Placental pericyte (primary cell): ENCODE results near the gene EHBP1L1. TPM values are rescaled to one million over a fixed set of nuclear protein-coding genes. Genes with fewer than 3 reads are reported as not detected.

ENCODE experiments used
- small RNA-seq: library from RNA; depleted of rRNA; stranded (forward); fragments of <200 nt; gene quantifications from one replicate; pipeline ENCODE3, GENCODE V24; 2012; ENCODE audit warnings: low replicate concordance
- total RNA-seq: library from RNA; depleted of rRNA; stranded (reverse); fragments of >200 nt; gene quantifications from 2 replicates; pipeline ENCODE4 v1.2.3, GENCODE V29; 2012

Gene EHBP1L1
- 48.8 and 79.2 TPM in 2 replicates for total RNA-seq

DNA sequence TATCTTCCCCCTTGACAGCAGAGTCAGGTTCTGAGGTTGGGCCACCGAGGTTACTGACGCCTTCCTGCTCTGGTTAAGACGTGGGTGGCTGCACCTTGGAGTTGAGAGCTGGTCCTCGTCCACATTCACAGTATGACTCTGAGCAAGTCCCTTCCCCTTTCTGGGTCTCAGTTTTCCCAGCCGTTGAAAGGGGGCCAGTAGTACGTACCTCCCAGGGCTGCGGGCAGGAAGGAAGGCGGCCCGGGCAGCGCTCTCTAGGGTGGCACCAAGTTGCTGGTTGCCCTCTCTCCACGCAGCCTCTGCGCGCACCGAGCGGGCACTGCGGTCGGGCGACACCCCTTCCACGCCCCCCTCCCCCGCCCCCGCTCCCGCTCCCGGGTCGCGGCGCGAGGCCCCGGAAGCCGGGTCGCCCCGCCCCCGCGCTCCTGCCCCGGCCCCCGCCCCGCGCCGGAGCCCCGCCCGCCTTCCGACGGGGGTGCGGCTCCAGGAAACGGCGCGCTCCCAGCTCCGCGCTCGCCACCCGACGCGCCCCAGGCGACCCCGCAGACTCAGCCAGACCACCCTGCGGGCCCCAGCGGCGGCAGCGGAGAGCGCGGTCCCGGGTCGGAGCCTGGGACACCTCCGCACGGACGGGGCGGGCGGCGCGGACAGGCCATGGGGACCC is at the start of gene EHBP1L1:
TSS of gene EHBP1L1 (plus strand) at position 486 of the 664 bp plus-strand sequence. CDS start 250 bp downstream, outside the sequence.

DNA sequence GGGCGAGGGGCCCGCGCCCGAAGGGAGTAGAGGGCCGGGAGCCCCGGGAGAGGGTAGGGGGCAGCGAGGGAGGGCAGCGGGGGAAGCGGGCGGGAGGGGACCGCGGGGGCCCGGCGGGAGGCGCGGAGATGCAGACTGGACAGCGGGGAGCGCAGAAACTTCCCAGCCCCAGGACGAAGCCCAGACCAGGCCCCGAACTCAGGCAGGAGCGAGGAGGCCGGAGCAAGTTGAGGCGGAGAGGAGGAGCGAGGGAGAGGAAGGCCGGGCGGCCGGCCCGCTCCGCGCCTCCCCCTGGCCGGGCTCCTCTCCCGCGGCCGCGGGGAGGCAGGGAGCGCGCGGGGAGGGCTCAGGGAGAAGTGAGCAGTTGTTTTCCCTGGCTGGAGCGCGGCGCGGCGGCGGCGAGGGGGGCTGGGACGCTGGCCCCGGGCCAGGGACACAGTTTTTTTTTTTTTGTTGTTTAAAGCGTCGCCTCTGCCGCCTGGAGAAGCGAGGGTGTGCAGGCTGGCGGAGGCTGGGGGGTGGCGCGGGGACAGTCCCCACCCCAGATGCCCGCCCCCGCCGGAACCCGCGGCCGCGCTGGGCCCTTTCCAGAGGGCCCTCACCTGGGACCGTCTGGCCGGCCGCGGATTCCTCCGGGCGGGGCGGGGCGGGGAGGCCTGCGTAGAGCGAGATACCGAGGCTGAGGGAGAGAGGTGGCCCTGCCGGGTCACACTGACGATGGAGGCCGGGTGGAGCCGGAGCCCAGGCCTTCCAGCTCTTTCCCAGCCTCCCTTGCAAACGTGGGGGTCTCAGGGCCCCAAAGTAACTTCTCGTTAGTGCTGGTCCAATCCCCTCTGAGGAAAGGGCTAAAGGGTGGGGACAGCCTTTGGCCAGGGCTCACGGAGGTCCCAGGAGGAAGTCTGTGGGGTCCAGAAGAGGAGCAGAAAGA is 17.6 kb upstream of the EHBP1L1 start, which contains the start of gene LTBP3:
TSS of gene LTBP3 (minus strand) at position 358 of the 928 bp plus-strand sequence. CDS start 400 bp downstream, outside the sequence.

GRCh38 chr11:65569973-65570918 is 5.6 kb upstream of the EHBP1L1 start, which contains the start of gene ZNRD2:
TSS of gene ZNRD2 (plus strand) at chr11:65570477. CDS start at chr11:65570492, 15 bp downstream.

DNA sequence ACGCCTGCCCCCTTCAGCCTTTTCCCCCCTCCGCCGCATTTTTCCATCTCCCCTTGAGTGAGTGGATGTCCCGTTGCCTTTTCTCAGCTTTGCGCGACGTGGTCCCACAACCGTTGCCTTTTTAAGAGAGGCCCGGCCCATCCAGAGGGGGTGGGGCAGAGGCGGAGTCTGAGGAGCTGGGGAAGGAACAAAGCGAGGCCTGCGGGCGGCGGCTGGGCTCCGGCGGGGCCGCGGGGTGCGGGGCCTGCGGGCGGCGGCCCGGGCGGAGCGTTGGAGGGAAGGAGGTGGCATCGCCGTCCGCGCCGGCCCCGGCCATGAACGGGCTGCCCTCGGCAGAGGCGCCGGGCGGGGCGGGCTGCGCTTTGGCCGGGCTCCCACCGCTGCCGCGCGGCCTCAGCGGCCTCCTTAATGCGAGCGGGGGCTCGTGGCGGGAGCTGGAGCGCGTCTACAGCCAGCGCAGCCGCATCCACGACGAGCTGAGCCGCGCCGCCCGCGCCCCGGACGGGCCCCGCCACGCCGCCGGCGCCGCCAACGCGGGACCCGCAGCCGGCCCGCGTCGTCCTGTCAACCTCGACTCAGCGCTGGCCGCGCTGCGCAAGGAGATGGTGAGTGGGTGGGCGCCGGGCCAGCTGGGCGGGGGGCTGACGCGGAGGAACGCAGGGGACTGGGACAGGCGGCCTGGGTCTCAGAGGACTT is 3.3 kb upstream of the EHBP1L1 start, which contains the start of gene FAM89B:
TSS of gene FAM89B (plus strand) at position 183 of the 696 bp plus-strand sequence. CDS start at position 315, 132 bp downstream.

DNA sequence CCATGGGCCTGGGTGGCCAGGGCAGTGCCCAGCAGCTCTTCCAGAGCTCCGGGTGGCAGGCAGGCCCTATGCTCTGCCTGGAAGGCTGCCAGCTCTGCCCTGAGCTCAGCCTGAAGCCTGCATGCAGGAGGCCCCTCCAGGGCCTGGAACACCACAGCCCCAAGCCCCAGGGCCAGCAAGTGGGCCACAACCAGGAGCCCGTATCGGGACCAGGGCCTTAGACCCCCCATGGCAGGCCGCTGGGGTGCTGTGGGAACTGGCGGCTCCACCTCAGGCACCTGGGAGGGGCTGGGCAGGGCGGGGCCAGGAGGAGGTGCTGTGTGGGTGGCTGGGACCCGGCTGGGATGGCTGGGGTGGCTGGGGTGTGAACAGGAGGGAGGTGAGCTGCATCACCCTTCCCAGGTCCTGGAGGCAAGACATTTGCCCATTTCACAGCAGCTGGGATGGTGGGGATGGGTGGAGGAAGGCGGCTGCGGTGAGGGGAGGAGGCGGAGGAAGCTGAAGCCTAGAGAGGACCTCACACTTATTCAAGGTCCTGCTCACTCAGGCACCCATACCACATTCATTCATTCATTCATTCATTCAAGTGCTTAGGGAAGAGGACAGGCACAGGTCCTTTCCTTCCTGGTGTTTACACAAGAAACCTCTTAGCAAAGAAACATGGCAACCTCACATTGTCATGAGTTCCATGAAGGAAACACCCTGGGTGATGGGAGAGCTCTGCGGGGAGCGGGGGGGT is 19.9 kb downstream of the EHBP1L1 start, which contains the start of gene KCNK7:
TSS of gene KCNK7 (minus strand) at position 258 of the 739 bp plus-strand sequence. CDS start at position 230, 28 bp downstream.

DNA sequence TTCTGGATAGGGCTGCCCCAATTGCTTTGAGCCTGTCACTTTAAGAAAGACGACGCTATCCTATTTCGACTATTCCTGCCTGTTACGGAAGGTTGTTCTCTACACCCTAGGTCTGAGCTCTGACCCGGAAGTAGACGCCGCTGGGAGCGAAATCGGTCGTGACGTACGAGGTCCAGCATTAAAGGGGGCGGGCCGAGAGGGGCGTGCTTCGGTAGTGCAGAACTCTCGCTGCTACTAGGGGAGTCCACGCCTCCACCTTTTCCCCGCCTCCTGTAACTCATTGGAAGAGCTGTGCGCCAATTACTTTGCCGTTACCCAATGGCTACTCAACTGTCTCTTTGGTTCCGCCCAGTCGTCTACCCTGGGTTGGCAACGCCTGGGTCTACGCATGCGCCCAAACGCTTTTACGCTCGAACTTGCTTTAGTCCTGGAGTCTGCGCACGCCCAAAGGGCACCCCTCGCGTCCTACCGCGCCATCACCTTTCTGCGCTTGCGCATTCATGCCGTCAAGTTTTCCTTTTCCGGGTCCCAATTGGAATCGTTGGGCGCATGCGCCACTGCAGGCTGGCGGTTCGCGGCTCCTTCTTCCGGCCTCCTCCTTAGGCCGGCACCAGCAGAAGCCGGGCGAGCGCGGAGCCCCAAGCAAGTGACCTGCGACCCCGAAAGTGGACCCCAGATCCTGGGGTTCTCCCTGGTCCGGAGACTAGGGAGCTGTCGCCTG is 39.5 kb downstream of the EHBP1L1 start, which contains the start of gene PCNX3:
TSS of gene PCNX3 (plus strand) at position 548 of the 721 bp plus-strand sequence. CDS start 536 bp downstream, outside the sequence.

GRCh38 chr11:65637794-65638419 is 62.1 kb downstream of the EHBP1L1 start, which contains the start of gene SIPA1:
TSS of gene SIPA1 (plus strand) at chr11:65638101. CDS start at chr11:65640922, 2,821 bp downstream.

Small RNA genes within 50 kb of the gene (small RNA-seq; reads per million reads assigned to genes)
- gene AP001362.1 (not detected), gene MIR4690 (not detected)

Other genes starting within 250 kb of the EHBP1L1 start
- gene DPF2, start 242.2 kb upstream of the EHBP1L1 start, total RNA-seq: 49.8 and 57.8 TPM in 2 replicates
- 0.22 TPM in 1 of 2 replicates, not detected in the other for gene TIGD3, start 221.3 kb upstream of the EHBP1L1 start, total RNA-seq
- gene SLC25A45, start 193.4 kb upstream of the EHBP1L1 start, total RNA-seq: 1.1 and 2.0 TPM in 2 replicates
- gene FRMD8, start 189.4 kb upstream of the EHBP1L1 start, total RNA-seq: 51.4 and 72.6 TPM in 2 replicates
- gene NEAT1, start 153.3 kb upstream of the EHBP1L1 start, total RNA-seq: 307 and 308 TPM in 2 replicates
- gene MALAT1, start 77.0 kb upstream of the EHBP1L1 start, total RNA-seq: 9,497 and 11,655 TPM in 2 replicates
- 154 and 186 TPM in 2 replicates for gene SCYL1, start 51.0 kb upstream of the EHBP1L1 start, total RNA-seq
- 26.2 and 55.6 TPM in 2 replicates for gene LTBP3, start 17.7 kb upstream of the EHBP1L1 start, total RNA-seq
- 44.0 and 79.0 TPM in 2 replicates for gene ZNRD2, start 5.6 kb upstream of the EHBP1L1 start, total RNA-seq
- gene FAM89B, start 3.5 kb upstream of the EHBP1L1 start, total RNA-seq: 15.1 and 48.8 TPM in 2 replicates
- gene KCNK7, start 19.7 kb downstream of the EHBP1L1 start, total RNA-seq: not detected in 2 replicates
- gene MAP3K11, start 38.2 kb downstream of the EHBP1L1 start, total RNA-seq: 30.9 and 42.2 TPM in 2 replicates
- 43.8 and 54.0 TPM in 2 replicates for gene PCNX3, start 39.7 kb downstream of the EHBP1L1 start, total RNA-seq
- gene SIPA1, start 62.0 kb downstream of the EHBP1L1 start, total RNA-seq: 20.8 and 72.3 TPM in 2 replicates
- 38.5 and 42.7 TPM in 2 replicates for gene RELA, start 86.9 kb downstream of the EHBP1L1 start, total RNA-seq
- gene KAT5, start 136.2 kb downstream of the EHBP1L1 start, total RNA-seq: 51.8 and 60.2 TPM in 2 replicates
- 18.2 and 45.7 TPM in 2 replicates for gene RNASEH2C, start 144.7 kb downstream of the EHBP1L1 start, total RNA-seq
- gene AP5B1, start 204.9 kb downstream of the EHBP1L1 start, total RNA-seq: 14.0 and 17.0 TPM in 2 replicates
- gene OVOL1, start 211.0 kb downstream of the EHBP1L1 start, total RNA-seq: not detected in 2 replicates